Sigmoid colon (tissue), 7 donors: ENCODE measurements around the gene RPS5. TPM values are rescaled to one million over a fixed set of nuclear protein-coding genes. Genes with fewer than 3 reads are reported as not detected.

Source experiments
- DNase-seq: peaks from one replicate; pipeline ENCODE4 v3.0.0-alpha.2; 2019
- H3K27ac ChIP-seq, 4 donors: fragments of 200-600 bp; sonication (generic); one replicate each; pipeline ENCODE4 v1.5.1; 2016 to 2019; ENCODE audit warnings: mild to moderate bottlenecking in 1 of 4
- H3K27me3 ChIP-seq, 3 donors: fragments of 200-600 bp; sonication (generic); one replicate each; pipeline ENCODE4 v1.5.1; 2019; ENCODE audit warnings: mild to moderate bottlenecking in 1 of 3
- H3K36me3 ChIP-seq, 4 donors: fragments of 200-600 bp; sonication (generic); one replicate each; pipeline ENCODE4 v1.5.1; 2016 to 2019
- H3K4me1 ChIP-seq, 4 donors: fragments of 200-600 bp; sonication (generic); one replicate each; pipeline ENCODE4 v1.5.1; 2017 to 2019
- H3K4me3 ChIP-seq, 4 donors: fragments of 200-600 bp; sonication (generic); one replicate each; pipeline ENCODE4 v1.5.1; 2017 to 2019; ENCODE audit warnings: mild to moderate bottlenecking in 2 of 4, moderate library complexity in 1 of 4
- H3K9me3 ChIP-seq, 4 donors: fragments of 200-600 bp in 3 of 4; sonication (generic) in 3 of 4; one replicate each; pipeline versions ENCODE4 v1.5.1 to v1.6.1; 2013 to 2019
- EP300 ChIP-seq, 4 donors: sonication (generic); formaldehyde crosslinking; IDR thresholded peaks; one replicate each; pipeline ENCODE4 v1.6.1; 2017; ENCODE audit warnings: antibody characterized with exemption in 4 of 4
- POLR2A ChIP-seq, 2 donors: fragments of 450-650 bp; IDR thresholded peaks; one replicate each; pipeline ENCODE4 v1.6.1; 2016; ENCODE audit warnings: antibody characterized with exemption in 2 of 2, mild to moderate bottlenecking in 2 of 2, moderate library complexity in 2 of 2
- POLR2AphosphoS5 ChIP-seq, 4 donors: sonication (generic); formaldehyde crosslinking; IDR thresholded peaks; one replicate each; pipeline ENCODE4 v1.6.1; 2017; ENCODE audit warnings: antibody characterized with exemption in 4 of 4
- WGBS, 2 donors: extraction: QIAGEN DNeasy Blood & Tissue Kit; methylation state at CpG; one replicate each; pipeline ENCODE4 v1.1.7; 2013; 5-methylcytosine and 5-hydroxymethylcytosine counted together
- intact Hi-C: fragments of 100-400 bp; cut with DNase I; formaldehyde crosslinking; loops from one replicate; pipeline ENCODE4 v1.15.1; 2023
- polyA plus RNA-seq, 3 donors: library from polyadenylated mRNA; stranded (reverse); fragments of 200-250 nt; gene quantifications; one replicate each; pipeline ENCODE4 v1.2.3, GENCODE V29; 2013
- total RNA-seq, 4 donors: library from RNA; depleted of rRNA; stranded (reverse); fragments of >200 nt; gene quantifications; one replicate each; pipeline ENCODE4 v1.1.0, GENCODE V29; 2016
- TF ChIP-seq, protein P1 (sequence below), 4 experiments: fragments of 450-650 bp in 3 of 4; fragments of 200-600 bp in 1 of 4; IDR thresholded peaks; one replicate each; pipeline ENCODE4 v1.5.1; 2016 to 2019; ENCODE audit warnings: antibody characterized with exemption in 4 of 4, mild to moderate bottlenecking in 3 of 4, moderate library complexity in 2 of 4
- donor health status: healthy with polysubstance abuse.
- donor health status: Bipolar disorder and iron deficiency.
- donor health status: healthy.

RPS5 gene
- total and polyA plus RNA-seq, 7 donors = 1,097 to 2,581 (median 1,974) TPM

GRCh38 chr19:58381460-58382212, 5.4 kb upstream of the RPS5 start:
- intact Hi-C loops = loop anchor here (1.0 to 2.0 kb wide), 2 partner anchors 19 to 54 kb away; partner anchors contain the start of gene ZNF497
- WGBS, 2 donors = 22 to 29% methylated on average over 26 of the region's 26 CpGs
- peaks cover 0 to 41% (median 29%) of the 10 kb centered on the region in 4 donors for H3K4me1 ChIP-seq
- no peak for DNase-seq
- H3K4me3 ChIP-seq = peak overlapping the region; percentile 75 to 93 (median 88)
- no peaks in the 10 kb centered on the region for H3K9me3 ChIP-seq
- H3K27me3 ChIP-seq = no peaks in the 10 kb centered on the region
- TF ChIP-seq, protein P1, sequence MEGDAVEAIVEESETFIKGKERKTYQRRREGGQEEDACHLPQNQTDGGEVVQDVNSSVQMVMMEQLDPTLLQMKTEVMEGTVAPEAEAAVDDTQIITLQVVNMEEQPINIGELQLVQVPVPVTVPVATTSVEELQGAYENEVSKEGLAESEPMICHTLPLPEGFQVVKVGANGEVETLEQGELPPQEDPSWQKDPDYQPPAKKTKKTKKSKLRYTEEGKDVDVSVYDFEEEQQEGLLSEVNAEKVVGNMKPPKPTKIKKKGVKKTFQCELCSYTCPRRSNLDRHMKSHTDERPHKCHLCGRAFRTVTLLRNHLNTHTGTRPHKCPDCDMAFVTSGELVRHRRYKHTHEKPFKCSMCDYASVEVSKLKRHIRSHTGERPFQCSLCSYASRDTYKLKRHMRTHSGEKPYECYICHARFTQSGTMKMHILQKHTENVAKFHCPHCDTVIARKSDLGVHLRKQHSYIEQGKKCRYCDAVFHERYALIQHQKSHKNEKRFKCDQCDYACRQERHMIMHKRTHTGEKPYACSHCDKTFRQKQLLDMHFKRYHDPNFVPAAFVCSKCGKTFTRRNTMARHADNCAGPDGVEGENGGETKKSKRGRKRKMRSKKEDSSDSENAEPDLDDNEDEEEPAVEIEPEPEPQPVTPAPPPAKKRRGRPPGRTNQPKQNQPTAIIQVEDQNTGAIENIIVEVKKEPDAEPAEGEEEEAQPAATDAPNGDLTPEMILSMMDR (IDR thresholded peaks at IDR 0.05) = no peak
- TF ChIP-seq POLR2AphosphoS5 (IDR thresholded peaks at IDR 0.05) (no peak), EP300 (IDR thresholded peaks at IDR 0.05) (no peak), POLR2A (IDR thresholded peaks at IDR 0.05) (no peak)
- H3K27ac ChIP-seq = peak overlapping the region; percentile 92 to 96 (median 96)
- H3K36me3 ChIP-seq = no peaks in the 10 kb centered on the region

DNA sequence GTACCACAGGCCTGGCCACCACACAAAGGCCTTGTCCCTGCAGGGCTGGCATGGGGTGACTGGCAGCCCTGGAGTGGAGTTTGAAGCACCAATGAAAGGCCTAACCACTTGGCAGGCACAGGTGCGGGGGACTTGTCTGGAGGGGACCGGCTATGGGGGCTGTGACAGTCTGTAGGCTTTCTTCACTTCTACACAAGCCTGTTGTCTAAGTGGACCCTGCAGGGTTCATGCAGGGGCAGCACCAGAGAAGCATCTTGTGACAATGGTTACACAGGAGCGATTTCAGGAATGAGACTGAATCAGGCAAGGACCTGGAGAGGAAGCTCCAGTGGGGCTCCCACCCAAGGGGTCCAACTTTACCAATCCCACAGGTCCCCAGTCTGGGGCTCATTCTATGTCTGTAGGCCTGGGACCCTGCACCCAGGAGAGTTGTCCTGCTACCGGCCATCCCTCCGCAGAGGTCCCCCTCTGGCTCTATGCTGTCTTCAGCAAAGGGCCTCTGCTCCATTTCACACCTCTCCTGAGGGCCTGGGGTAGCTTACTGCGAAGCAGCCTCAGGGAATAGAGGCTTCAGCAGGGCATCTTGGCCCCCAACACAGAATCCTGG, 4.0 kb upstream of the RPS5 start:
- peaks cover 0 to 50% (median 36%) of the 10 kb centered on the region in 4 donors for H3K4me1 ChIP-seq
- 94 to 95% methylated on average over 6 of the region's 6 CpGs for WGBS, 2 donors
- no peak for TF ChIP-seq EP300 (IDR thresholded peaks at IDR 0.05)
- TF ChIP-seq, protein P1 (IDR thresholded peaks at IDR 0.05) = no peak
- TF ChIP-seq POLR2A (IDR thresholded peaks at IDR 0.05) = no peak
- TF ChIP-seq POLR2AphosphoS5 (IDR thresholded peaks at IDR 0.05) = no peak
- H3K27ac ChIP-seq = no peak overlapping the region
- H3K36me3 ChIP-seq = peaks cover 0 to 1% (median 0%) of the 10 kb centered on the region in 4 donors
- H3K27me3 ChIP-seq = no peaks in the 10 kb centered on the region
- intact Hi-C loops = no loop called here
- no peaks in the 10 kb centered on the region for H3K9me3 ChIP-seq
- H3K4me3 ChIP-seq = no peak overlapping the region
- DNase-seq = no peak

GRCh38 chr19:58385313-58385890, 1.7 kb upstream of the RPS5 start:
- TF ChIP-seq EP300 (IDR thresholded peaks at IDR 0.05) = no peak
- TF ChIP-seq, protein P1 (IDR thresholded peaks at IDR 0.05) = no peak
- no peak for TF ChIP-seq POLR2AphosphoS5 (IDR thresholded peaks at IDR 0.05)
- no peak for TF ChIP-seq POLR2A (IDR thresholded peaks at IDR 0.05)
- no peak for DNase-seq
- Histone ChIP-seq H3K9me3 (no peaks in the 10 kb centered on the region), H3K27me3 (no peaks in the 10 kb centered on the region), H3K4me1 (peaks cover 0 to 53% (median 34%) of the 10 kb centered on the region in 4 donors), H3K36me3 (peaks cover 0 to 22% (median 6%) of the 10 kb centered on the region in 4 donors), H3K4me3 (peak overlapping the region in 1 of 4 donors; percentile 79), H3K27ac (peak overlapping the region; percentile 93 to 98 (median 98))
- intact Hi-C loops = no loop called here
- WGBS, 2 donors = 74 to 81% methylated on average over 9 of the region's 9 CpGs

DNA sequence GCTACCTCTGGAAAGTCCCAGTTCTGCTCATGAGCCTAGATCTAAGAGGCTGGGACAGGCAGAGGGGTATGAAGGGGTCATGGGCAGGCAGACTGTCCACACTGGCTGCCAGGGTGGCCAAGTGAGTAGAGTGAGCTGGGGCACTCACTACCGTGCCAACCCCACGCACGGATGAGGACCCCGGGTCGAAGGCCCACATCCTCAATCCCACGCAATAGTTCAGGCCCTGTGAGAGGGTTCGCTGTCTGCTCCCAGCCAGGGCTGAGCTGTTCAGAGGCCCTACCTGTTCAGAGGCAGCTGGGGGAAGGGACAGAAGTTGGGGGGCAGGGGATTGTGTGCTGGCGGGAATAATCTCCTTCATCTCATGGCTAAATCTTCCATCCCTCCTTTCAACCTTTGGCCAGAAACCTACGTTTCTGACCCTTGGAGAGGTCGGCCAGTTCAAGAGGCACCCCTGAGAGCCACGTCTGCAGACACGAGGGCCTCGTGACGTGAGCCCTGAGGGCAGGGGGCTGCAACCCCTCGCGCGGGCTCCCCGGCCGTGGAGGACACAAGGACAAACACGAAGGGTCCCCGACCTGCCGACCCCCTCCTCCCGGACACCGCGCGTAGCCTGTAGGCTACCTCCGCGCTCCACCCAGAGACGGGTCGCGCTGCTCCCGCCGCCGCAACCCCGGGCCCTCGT, 1.0 kb upstream of the RPS5 start:
- TF ChIP-seq POLR2A (IDR thresholded peaks at IDR 0.05) (no peak), EP300 (IDR thresholded peaks at IDR 0.05) (no peak), POLR2AphosphoS5 (IDR thresholded peaks at IDR 0.05) (no peak)
- TF ChIP-seq, protein P1 (IDR thresholded peaks at IDR 0.05) = no peak
- no peak for DNase-seq
- no peaks in the 10 kb centered on the region for H3K27me3 ChIP-seq
- H3K4me1 ChIP-seq = peaks cover 0 to 58% (median 34%) of the 10 kb centered on the region in 4 donors
- intact Hi-C loops = loop anchor here (2.0 kb wide), 1 partner anchor 23 kb away; the partner anchor contains the start of gene ZNF584
- H3K4me3 ChIP-seq = peak overlapping the region; percentile 66 to 87 (median 82)
- peaks cover 0 to 28% (median 8%) of the 10 kb centered on the region in 4 donors for H3K36me3 ChIP-seq
- H3K27ac ChIP-seq = peak overlapping the region; percentile 93 to 98 (median 98)
- H3K9me3 ChIP-seq = no peaks in the 10 kb centered on the region
- WGBS, 2 donors = 6 to 12% methylated on average over 36 of the region's 36 CpGs
